ENCODE results near the gene GTPBP3. TPM values are rescaled to one million over a fixed set of nuclear protein-coding genes. Genes with fewer than 3 reads are reported as not detected.

The GTPBP3 gene
- total and polyA plus RNA-seq, 9 of the 15 experiments (the other 6 are each of a cell fraction or from before 2014, with no cell fraction given), result 4.9 to 124 (median 22.6) TPM

GRCh38 chr19:17341386-17341785 lies 4.0 kb downstream of the GTPBP3 start:
- intact Hi-C loops (cut with micrococcal nuclease), result no loop called here
- POLR2A ChIA-PET, result no interaction called here

More at GRCh38 chr19:17341386-17341785, 4.0 kb downstream of the GTPBP3 start:
- no peak for ATAC-seq
- CTCF ChIA-PET (ENCODE audit: low intra/inter-chr PET ratio), result no interaction called here
- Histone ChIP-seq H3K9me3 (replicated peaks; ENCODE audit: control insufficient read depth, insufficient read depth, low read depth, low read length) (no peaks in the 10 kb centered on the region), H2AFZ (ENCODE audit: low read depth, low read length) (no peak overlapping the region), H3K4me1 (replicated peaks in 1 of 2; ENCODE audit: control insufficient read depth in 2 of 2, insufficient read depth in 2 of 2, low read length in 2 of 2) (peaks cover 7 to 43% of the 10 kb centered on the region in 2 experiments; a peak in 4 of 5 replicates), H3K27me3 (ENCODE audit: control insufficient read depth in 2 of 2, insufficient read depth in 2 of 2, low read length in 2 of 2) (no peaks in the 10 kb centered on the region), H3K27ac (ENCODE audit: extremely low read depth, low read depth, low read length) (no peak overlapping the region), H3K36me3 (ENCODE audit: control insufficient read depth, insufficient read depth, low read length) (peaks cover 24% of the 10 kb centered on the region; the same call in 1 of the 3 replicates), H3K4me3 (no peak overlapping the region), H3K9ac (ENCODE audit: insufficient read depth in 1 of 2, low read depth in 2 of 2, low read length in 2 of 2) (no peak overlapping the region), H3K9me1 (ENCODE audit: control insufficient read depth, insufficient read depth, low read length) (no peaks in the 10 kb centered on the region), H4K20me1 (replicated peaks; ENCODE audit: control insufficient read depth, insufficient read depth, low read length) (no peaks in the 10 kb centered on the region; the same call in 1 of the 2 replicates), H3K4me2 (ENCODE audit: insufficient read depth, low read length) (no peak overlapping the region), H3K79me2 (ENCODE audit: control insufficient read depth, insufficient read depth, low read length) (peaks cover 20% of the 10 kb centered on the region)
- BruUV-seq (replicated peaks), result no TSS peak
- no peak for DNase-seq (ENCODE audit: extremely low read depth in 1 of 4, low spot score in 3 of 4)
- no peak for TF ChIP-seq MCM3 (IDR thresholded peaks at IDR 0.05)
- no peak for TF ChIP-seq NBN (IDR thresholded peaks at IDR 0.05; ENCODE audit: low read depth)
- no peak for TF ChIP-seq ZNF280A (IDR thresholded peaks at IDR 0.05; ENCODE audit: low read depth, partially characterized antibody)
- no peak for TF ChIP-seq SNRNP70 (optimal IDR thresholded peaks at IDR 0.05; ENCODE audit: low read depth, low read length)
- TF ChIP-seq TEAD2 (tag; IDR thresholded peaks at IDR 0.05), result no peak
- TF ChIP-seq PTRF (tag; IDR thresholded peaks at IDR 0.05), result no peak
- no peak for TF ChIP-seq SRSF9 (IDR thresholded peaks at IDR 0.05; ENCODE audit: borderline replicate concordance, low read depth, low read length)
- no peak for TF ChIP-seq ARID1B (IDR thresholded peaks at IDR 0.05)
- no peak for TF ChIP-seq FOXK1 (CRISPR knock-in tag; IDR thresholded peaks at IDR 0.05; ENCODE audit: borderline replicate concordance)
- no peak for TF ChIP-seq ATF1 (CRISPR knock-in tag; IDR thresholded peaks at IDR 0.05)
- TF ChIP-seq ATF1 (tag; IDR thresholded peaks at IDR 0.05), result no peak
- no peak for TF ChIP-seq GABPA (tag; conservative IDR thresholded peaks at IDR 0.05; ENCODE audit: low read depth)
- no peak for TF ChIP-seq IFI16 (CRISPR knock-in tag; IDR thresholded peaks at IDR 0.05)
- no peak for TF ChIP-seq E2F3 (CRISPR knock-in tag; IDR thresholded peaks at IDR 0.05)
- no peak for TF ChIP-seq ZNF764 (CRISPR knock-in tag; IDR thresholded peaks at IDR 0.05; ENCODE audit: low read depth)
- TF ChIP-seq, protein P1, sequence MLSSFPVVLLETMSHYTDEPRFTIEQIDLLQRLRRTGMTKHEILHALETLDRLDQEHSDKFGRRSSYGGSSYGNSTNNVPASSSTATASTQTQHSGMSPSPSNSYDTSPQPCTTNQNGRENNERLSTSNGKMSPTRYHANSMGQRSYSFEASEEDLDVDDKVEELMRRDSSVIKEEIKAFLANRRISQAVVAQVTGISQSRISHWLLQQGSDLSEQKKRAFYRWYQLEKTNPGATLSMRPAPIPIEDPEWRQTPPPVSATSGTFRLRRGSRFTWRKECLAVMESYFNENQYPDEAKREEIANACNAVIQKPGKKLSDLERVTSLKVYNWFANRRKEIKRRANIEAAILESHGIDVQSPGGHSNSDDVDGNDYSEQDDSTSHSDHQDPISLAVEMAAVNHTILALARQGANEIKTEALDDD (IDR thresholded peaks at IDR 0.05), result no peak
- no peak for TF ChIP-seq E2F8 (IDR thresholded peaks at IDR 0.05; ENCODE audit: low read depth, partially characterized antibody)
- no peak for TF ChIP-seq NCOA4 (IDR thresholded peaks at IDR 0.05; ENCODE audit: partially characterized antibody)
- TF ChIP-seq CREBBP (IDR thresholded peaks at IDR 0.05; ENCODE audit: low read depth, low read length), result no peak
- TF ChIP-seq ILF3 (IDR thresholded peaks at IDR 0.05; ENCODE audit: borderline replicate concordance), result no peak
- no peak for TF ChIP-seq ZNF586 (CRISPR knock-in tag; conservative IDR thresholded peaks at IDR 0.05)
- WGBS (ENCODE audit: insufficient coverage, low coverage, missing lambda C conversion rate), result 93% methylated on average over 13 of the region's 15 CpGs
- no peak for FAIRE-seq
- in situ Hi-C loops (cut with MboI), result no loop called here
